H1 (cell line): ENCODE results near the gene PHC2. TPM values are rescaled to one million over a fixed set of nuclear protein-coding genes. Genes with fewer than 3 reads are reported as not detected.

Experiments used
- CHD1 ChIP-seq: IDR thresholded peaks from 2 replicates; pipeline ENCODE4 v1.6.1; 2012; ENCODE audit warnings: low read depth, low read length, improper control_type of control experiment
- KDM5A ChIP-seq: fragments of 200-600 bp; IDR thresholded peaks from 2 replicates; pipeline ENCODE4 v1.7.1; 2012; ENCODE audit warnings: mild to moderate bottlenecking, low read length, inconsistent platforms, mixed read lengths
- POLR2AphosphoS5 ChIP-seq: IDR thresholded peaks from 2 replicates; pipeline ENCODE4 v1.6.1; 2011; ENCODE audit warnings: low read depth, low read length
- POU5F1 ChIP-seq: IDR thresholded peaks from 2 replicates; pipeline ENCODE4 v1.6.1; 2011; ENCODE audit warnings: low read depth, mild to moderate bottlenecking, low read length, moderate library complexity
- SRF ChIP-seq: IDR thresholded peaks from 2 replicates; pipeline ENCODE4 v1.6.1; 2011; ENCODE audit warnings: mild to moderate bottlenecking, low read depth, low read length, moderate library complexity
- ZNF274 ChIP-seq: IDR thresholded peaks from 2 replicates; pipeline ENCODE4 v1.7.0; 2012; ENCODE audit warnings: low read length, borderline replicate concordance; ENCODE audit errors: extremely low read depth
- polyA plus RNA-seq, 7 experiments: library from polyadenylated mRNA; depleted of rRNA in 3 of 7; stranded (reverse) in 5 of 7; unstranded in 2 of 7; fragments of >200 nt in 5 of 7; fragments of 200-250 nt in 2 of 7; gene quantifications; 1 replicate in 5 of 7; 2 replicates in 1 of 7; 4 replicates in 1 of 7; pipeline versions ENCODE4 v1.2.1 to v1.2.3, GENCODE V29; 2011 to 2013; ENCODE audit warnings: missing spikeins in 2 of 7, mixed read lengths in 2 of 7
- total RNA-seq: library from RNA; stranded (reverse); fragmentation: NEBNext Ultra II Directional; extraction: Animal tissue kit (Norgen Biotek cat#: 25700); gene quantifications from 2 replicates; pipeline ENCODE4 v1.2.1, GENCODE V29; 2021

PHC2 gene
- total and polyA plus RNA-seq, 2 of the 8 experiments (the other 6 are each of a cell fraction or from before 2014, with no cell fraction given) = 5.6 to 14.2 TPM

- no peak for TF ChIP-seq POU5F1
- no peak for TF ChIP-seq CHD1
- TF ChIP-seq POLR2AphosphoS5 = no peak
- no peak for TF ChIP-seq ZNF274
- TF ChIP-seq KDM5A = no peak
- TF ChIP-seq SRF = no peak
Measured at GRCh38 chr1:33344896-33345560, 85.9 kb downstream of the PHC2 start (continued).
